Fibroblast of mammary gland (primary cell): Measurements from ENCODE around the gene SMOC1.

Experiments used
- DNase-seq: peaks from one replicate; pipeline ENCODE4 v3.0.0-alpha.2; 2010; ENCODE audit warnings: low read depth
- H3K4me3 ChIP-seq: 2 replicates; pipeline ENCODE4 v1.5.1; 2011; ENCODE audit warnings: low read depth, mild to moderate bottlenecking, low read length, moderate library complexity; ENCODE audit not compliant: control insufficient read depth
- TF ChIP-seq, protein P1 (sequence below): conservative IDR thresholded peaks from 2 replicates; pipeline ENCODE4 v1.5.1; 2011; ENCODE audit warnings: low read depth, low read length, inconsistent platforms; ENCODE audit not compliant: control insufficient read depth, insufficient read depth

Gene SMOC1

DNA sequence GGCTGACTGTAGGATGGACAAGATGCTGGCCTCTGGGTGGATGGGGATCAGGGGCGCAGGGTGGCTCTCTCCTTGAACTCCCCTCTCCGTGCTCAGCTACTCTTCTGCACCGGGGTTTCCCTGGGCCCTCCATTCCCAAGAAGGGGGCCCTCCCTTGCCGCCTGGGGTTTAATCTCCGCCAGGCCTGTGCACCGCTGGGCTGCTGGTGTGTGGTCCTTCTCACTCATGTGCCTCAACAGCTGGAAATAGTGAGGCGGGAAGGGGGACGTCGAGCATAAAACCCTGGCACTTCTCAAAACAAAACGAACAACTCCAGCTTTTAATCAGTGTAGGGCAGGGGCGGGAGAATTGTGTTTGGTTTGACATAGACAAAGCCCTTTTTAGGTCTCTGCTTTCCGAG is 19.0 kb upstream of the SMOC1 start:
- TF ChIP-seq, protein P1, sequence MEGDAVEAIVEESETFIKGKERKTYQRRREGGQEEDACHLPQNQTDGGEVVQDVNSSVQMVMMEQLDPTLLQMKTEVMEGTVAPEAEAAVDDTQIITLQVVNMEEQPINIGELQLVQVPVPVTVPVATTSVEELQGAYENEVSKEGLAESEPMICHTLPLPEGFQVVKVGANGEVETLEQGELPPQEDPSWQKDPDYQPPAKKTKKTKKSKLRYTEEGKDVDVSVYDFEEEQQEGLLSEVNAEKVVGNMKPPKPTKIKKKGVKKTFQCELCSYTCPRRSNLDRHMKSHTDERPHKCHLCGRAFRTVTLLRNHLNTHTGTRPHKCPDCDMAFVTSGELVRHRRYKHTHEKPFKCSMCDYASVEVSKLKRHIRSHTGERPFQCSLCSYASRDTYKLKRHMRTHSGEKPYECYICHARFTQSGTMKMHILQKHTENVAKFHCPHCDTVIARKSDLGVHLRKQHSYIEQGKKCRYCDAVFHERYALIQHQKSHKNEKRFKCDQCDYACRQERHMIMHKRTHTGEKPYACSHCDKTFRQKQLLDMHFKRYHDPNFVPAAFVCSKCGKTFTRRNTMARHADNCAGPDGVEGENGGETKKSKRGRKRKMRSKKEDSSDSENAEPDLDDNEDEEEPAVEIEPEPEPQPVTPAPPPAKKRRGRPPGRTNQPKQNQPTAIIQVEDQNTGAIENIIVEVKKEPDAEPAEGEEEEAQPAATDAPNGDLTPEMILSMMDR: no peak
- DNase-seq: no peak

DNA sequence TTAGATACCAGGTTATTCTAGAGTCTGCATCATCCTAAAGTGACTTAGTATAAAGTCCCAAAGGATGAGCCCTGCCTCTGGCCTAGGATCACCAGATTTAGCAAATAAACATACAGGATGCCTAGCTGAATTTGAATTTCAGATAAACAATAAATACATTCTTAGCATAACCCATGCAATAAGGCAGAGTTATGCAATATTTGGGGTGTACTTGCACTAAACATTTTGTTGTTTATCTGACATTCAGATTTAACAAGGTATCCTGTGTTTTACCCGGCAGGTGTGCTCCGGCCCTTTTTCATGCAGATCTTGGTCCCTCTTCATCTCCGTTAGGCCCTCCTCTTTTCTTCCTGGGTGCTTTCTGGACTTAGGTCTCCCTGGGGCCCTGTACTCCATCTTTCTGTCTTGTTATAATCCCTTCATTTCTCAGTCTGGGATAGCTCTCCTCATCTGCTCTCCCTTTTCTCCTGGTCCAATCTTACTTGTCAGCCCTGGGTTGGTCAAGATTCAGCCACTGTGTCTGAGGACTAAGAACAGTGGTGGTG is 18.1 kb upstream of the SMOC1 start:
- DNase-seq: no peak
- H3K4me3 ChIP-seq: no peak overlapping the region
- TF ChIP-seq, protein P1: no peak

More for the DNA sequence above, 19.0 kb upstream of the SMOC1 start:
- H3K4me3 ChIP-seq: no peak overlapping the region

DNA sequence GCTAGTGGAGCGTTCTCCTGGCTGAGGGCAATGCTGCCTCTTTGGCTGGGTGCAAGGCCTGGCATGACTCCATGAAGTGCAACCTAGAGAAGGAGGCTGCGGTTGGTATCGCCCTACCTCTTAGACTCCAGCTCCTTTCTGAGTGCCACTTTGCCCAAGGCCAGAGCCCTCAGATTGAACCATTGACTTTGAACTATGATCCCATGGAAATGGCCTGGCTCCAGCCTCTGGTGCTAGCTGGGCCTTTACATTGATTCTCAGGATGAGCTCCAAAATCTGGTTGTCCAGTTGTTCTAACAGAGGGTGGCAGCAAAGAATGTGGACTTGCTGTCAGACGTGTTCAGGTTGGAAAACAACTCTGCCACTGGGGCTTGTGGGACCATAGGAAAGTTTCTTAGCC is 16.1 kb upstream of the SMOC1 start:
- DNase-seq: no peak
- TF ChIP-seq, protein P1: no peak
- H3K4me3 ChIP-seq: no peak overlapping the region

DNA sequence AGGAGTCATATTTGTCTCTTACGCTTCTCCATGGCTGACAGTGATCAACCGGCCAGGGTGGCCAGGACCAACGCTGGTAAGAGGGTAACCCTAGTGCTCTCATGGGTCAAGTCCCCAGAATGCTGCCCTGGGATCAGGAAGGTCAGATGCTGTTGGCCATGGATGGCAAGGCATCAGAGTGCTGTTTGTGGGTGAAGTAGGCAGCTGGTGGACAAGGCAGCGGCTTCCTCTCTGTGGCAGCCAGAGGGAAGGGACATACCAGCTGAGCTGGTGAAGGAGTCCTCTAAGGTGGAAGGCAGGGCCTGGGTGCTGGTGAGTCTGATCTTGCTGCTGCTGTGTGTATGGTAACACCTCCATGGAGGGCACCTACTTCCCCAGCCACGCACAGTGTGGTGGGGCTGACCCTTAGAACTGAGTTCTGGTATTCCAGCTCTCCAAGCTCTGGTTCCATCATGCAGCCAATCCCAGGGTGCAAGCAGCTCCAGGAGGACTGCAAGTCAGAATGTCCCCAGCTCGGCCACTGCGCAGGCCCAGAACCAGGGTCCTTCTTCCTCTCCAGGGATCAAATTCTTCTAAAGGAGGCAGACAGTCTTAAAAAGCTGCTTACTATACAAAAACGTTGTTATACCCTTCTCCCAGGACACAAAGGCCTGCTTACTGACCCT is 13.4 kb upstream of the SMOC1 start:
- no peak overlapping the region for H3K4me3 ChIP-seq
- TF ChIP-seq, protein P1: no peak
- DNase-seq: no peak

DNA sequence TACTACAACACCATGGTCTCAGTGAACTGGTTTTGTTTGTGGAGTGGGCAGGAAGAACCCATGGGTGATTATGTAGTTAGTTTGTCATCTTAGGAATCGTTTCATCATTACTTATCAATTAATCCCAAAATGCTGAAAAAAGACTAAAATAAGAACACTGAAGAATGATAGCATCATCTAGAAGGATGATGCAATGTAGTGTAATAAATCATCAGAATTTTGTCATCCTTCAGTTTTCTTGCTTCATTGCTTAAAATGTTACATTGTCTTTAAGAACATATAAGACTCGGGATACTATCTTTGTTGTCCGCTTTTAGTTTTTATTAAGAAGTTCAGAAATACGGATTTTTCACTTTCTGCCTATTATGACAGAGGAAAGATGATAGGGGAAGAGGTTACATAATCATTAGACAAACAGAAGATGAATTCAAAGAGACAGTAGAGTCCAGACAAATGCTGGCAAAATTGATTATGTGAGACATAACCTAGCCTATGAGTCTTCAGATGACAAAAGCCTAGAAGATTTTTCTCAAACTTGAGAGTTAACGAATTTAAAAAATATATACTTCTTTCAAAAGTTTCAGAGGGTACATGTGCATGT is 10.8 kb upstream of the SMOC1 start:
- H3K4me3 ChIP-seq: no peak overlapping the region
- DNase-seq: no peak
- TF ChIP-seq, protein P1: no peak

DNA sequence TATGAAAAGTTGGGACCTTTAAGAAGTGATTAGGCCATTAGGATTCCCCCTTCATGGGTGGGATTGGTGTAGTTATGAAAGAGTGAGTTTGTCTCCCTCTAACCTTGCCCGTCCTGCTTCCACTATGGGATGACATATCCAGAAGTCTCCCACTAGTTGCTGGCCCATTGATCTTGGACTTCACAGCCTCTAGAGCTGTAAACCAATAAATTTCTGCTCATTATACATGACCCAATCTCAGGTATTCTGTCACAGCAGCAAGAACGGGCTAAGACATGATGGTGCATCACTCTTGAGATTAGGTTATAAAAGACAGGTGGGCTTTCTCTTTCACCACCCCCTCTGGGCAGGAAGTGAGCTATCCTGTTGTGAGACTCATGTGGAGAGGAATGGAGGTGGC is 8.6 kb upstream of the SMOC1 start:
- TF ChIP-seq, protein P1: no peak
- H3K4me3 ChIP-seq: no peak overlapping the region
- no peak for DNase-seq
